Fibroblast of skin of left biceps (primary cell): ENCODE data around the gene PLA2G4C.

Experiments used
- DNase-seq, 2 experiments: peaks; one replicate each; pipeline ENCODE4 v3.0.0-alpha.2; 2013; ENCODE audit warnings: low read depth in 2 of 2

PLA2G4C gene

DNA sequence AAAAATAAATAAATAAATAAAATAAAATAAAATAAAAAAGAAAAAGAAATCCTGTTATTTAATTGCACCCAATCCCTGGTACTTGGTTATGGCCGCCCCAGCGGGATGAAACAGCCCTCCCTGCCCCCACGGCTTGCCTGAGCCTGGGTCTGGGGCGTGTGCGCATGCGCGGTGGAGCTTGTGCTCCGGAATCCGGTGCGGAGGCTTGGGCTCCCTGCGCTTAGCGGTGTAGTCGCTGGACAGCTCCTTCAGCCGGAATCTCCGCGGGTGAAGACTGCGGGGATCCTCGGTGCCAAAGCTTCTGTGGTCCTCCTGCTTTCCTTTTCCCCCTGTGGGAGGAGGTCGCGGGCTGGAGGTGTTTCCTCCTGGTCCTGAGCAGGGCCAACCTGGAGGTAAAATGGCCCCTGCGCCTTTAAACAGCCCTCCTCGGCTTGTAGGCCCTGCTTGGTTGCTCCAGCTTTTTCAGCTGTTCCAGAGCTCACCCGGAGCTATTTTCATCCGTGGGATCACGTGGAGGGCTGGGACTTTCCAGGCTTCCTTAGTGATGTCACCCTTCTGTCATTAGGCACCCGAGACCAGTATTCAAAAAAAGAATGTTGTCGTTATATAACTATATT is at the start of gene PLA2G4C:
Gene PLA2G4C (minus strand): TSS at position 468 of the 617 bp plus-strand sequence. CDS start 4,288 bp downstream, outside the sequence.
- peak; percentile 53 to 60 for DNase-seq

- no peak for DNase-seq
These were observed 47.7 kb upstream of the PLA2G4C start for GRCh38 chr19:48158210-48158790.

DNA sequence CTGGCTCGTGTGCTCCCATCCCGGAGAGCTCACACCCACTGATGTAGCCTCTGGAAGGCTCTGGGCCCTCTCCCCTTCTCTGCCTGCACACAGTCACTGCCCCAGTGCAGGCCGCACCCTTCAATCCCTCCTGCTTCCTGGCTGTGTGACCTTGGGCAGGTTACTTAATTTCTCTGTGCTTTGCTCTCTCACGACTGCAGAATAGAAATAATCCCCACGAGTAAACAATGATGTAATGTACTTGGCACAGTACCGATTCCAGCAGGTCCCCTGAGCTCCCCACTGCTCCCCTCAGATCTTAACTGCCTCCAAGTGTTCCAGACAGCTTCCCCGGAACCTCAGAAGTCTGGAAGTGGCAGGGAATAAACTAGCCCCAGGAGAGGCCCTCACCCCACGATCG is 43.4 kb upstream of the PLA2G4C start:
- no peak for DNase-seq

- DNase-seq = peak; percentile 10 to 11
These were observed 41.9 kb upstream of the PLA2G4C start for GRCh38 chr19:48152551-48152950.

DNA sequence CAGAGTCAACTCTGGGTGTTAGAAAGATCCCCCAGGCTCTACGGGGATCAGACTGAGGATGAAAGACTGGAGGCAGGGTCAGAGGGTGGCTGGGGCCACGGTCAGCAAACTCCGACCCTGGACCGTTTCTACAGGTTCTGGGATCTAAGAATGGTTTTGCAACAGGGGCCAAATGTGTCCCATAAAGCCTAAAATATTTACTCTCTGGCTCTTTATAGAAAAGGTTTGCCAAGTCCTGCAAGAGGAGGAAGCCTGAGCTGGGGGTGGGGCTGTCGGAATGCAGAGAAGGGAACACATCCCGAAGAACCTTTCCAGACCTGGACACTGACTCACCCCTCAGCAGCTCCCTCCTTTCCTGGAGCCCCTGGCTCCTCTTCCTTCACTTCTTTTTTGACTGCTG is 38.8 kb upstream of the PLA2G4C start:
- no peak for DNase-seq

- DNase-seq = no peak
These were observed 38.0 kb upstream of the PLA2G4C start for GRCh38 chr19:48148576-48148975.

DNA sequence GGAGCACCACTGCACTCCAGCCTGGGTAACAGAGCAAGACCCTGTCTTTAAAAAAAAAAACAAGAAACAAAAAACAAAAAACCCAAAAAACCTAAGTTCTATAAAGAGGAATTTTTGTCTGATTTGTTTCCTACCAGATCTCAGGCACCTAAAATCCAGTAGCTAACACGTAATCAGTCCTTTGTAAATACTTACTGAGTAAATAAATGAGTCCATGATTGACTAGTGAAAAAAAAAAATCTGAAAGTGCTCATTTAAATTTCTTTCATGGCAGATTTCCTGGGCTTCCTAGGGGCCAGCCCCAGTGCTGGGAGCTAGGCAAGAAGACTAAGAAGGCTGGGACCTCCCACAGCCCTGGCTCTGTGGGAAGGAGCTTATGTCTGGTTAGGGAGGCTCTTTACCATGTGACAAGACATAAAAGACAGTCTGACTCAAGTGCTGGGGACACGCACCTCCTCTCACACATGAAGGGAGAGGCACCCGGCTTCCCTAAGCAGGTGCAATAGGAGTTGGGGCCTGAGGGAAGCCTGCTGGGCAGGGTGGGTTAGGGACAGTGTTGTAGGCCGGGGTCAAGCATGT is 37.1 kb upstream of the PLA2G4C start:
- no peak for DNase-seq

DNA sequence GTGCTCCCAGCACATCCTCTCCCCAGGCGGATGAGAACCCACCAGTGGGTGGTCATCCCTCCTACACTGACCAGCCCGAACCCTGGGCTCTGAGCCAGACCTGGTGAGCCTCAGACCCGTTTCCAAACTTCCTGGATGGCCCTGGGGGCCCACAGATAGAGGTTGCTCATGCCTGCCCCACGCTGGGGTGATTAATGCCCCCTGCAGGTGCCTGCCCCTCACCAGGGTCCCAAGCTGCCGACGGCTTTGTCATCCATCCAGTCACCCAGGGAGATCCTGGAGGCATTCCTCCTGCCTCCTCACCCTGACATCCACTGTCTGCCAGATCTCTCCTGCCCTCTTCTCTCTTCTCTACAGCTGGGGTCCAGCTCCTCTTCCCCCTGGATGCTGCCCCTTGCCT is 28.4 kb upstream of the PLA2G4C start:
- no peak for DNase-seq

DNA sequence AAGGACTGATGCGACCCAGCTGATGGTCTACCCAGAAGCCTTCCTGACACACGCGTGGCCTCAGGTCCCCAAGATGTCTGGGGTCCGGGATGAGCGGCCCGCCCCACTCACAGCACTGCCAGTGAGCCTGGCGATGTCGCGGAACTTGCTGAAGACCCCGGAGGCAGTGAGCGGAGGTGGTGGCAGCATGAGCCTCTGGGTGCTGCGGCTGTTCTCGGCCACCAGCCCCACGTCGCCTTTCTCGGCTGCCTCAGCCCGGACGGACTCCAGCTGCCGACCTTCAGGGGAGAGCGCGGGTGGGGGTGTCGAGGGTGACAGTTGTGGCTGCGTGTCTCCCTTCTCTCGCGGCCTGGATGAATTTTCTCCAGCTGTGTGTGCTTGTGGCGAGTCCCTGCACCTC is 26.8 kb upstream of the PLA2G4C start:
- no peak for DNase-seq

GRCh38 chr19:48136547-48136946 is 25.9 kb upstream of the PLA2G4C start:
- DNase-seq = no peak

DNA sequence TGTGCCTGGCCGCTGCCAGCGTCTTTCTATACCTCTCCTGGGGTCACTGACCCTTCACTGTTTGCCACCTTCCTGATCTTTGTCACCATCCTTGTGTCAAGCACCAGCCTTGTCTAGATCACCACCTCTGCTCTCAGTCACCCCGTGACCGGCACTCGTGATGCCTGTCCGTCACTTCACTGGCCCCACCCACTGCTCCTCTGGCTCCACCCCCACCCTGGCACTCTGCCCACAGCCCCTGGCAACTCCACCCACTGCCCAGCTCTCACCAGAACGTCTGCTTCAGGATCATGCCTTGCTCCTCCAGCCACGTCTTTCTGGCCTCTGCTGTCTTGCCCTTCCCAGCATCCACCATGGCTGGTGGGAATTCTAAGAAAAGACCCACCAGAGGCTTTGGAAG is 24.8 kb upstream of the PLA2G4C start:
- no peak for DNase-seq

GRCh38 chr19:48133094-48133493 is 22.5 kb upstream of the PLA2G4C start:
- DNase-seq = no peak

- no peak for DNase-seq
These were observed 16.9 kb upstream of the PLA2G4C start for GRCh38 chr19:48127561-48127960.

- DNase-seq = peak in 1 of 2 experiments; percentile 8
These were observed 13.5 kb upstream of the PLA2G4C start for GRCh38 chr19:48123907-48124651.

DNA sequence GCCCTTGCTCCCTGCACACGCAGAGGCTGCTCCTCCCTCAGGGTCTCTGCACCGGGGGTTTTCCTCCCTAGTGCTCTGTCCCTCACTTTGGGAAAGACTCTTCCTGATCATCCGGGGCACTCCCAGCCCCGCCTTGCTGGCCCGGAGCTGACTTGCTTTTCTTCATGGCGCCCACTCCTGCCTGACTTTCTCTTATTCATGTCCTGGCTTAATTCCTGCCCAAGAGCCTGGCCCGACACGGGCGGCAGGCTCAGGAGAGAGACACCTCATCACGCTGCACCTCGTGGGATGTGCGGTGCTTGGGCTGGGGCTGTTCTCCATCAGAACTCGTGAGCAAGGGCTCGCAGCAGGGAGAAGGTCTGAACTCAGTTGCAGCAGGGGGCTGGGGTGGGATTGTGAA is 11.8 kb upstream of the PLA2G4C start:
- no peak for DNase-seq

- no peak for DNase-seq
These were observed 11.3 kb upstream of the PLA2G4C start for GRCh38 chr19:48121909-48122371.

- no peak for DNase-seq
These were observed 10.4 kb upstream of the PLA2G4C start for GRCh38 chr19:48121066-48121465.

DNA sequence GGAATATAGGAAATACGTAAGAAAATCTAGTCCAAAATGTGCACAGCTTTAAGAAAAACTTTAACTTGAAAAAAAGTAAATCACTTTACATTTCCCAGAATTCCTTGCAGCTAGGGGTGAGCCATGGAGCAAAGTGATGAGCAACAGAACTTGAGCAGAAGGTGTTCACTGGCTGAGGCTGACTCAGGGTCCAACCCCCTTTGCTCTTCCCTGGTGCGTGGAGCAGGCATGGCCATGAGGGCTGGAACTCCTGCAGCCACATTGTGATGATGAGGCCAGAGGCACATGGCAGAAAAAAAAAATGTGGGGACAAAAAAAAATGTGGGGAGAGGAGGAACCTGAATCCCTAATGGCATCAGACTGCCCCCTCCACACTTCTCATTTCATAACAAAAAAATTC is 9.9 kb upstream of the PLA2G4C start:
- DNase-seq = no peak

DNA sequence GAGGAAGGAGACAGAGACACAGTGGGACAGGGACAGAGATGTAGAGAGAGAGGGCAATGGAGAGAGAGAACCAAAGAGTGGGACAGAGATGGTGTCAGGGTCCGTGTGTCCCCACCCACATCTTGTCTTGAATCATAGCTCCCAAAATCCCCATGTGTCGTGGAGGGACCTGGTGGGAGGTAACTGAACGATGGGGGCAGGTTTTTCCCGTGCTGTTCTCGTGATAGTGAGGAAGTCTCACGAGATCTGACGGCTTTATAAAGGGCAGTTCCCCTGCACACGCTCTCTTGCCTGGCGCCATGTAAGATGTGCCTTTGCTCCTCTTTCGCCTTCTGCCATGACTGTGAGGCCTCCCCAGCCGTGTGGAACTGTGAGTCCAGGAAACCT is 7.5 kb upstream of the PLA2G4C start:
- DNase-seq = no peak

DNA sequence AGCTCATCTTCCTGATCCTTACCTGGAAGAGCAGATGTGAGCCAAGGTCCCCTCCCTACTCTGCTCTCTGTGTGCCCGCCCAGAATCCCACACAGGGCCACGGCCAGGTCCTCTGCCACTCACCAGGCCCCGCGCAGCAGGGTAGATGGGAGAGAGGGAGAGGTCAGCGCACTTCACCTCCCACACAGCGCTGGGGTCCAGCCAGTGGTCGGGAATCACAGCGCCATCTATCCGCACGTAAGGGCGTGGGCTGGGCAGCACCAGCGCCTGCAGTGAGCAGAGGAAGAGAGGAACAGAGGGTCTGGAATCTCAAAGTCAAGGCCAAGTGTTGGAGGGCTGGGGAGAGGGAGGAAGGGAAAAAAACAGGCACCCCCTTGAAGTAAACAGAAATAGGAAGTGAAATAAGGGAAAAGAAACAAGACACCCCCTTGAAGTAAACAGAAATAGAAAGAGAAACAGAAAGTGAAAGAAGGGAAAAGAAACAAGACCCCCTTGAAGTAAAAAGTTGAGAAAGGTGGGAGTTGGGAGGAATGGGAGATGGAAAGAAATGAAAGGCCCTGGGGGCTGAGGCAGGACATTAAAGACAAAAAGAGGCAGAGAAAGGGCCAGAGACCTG is 7.0 kb upstream of the PLA2G4C start:
- no peak for DNase-seq

GRCh38 chr19:48113190-48113917 is 2.7 kb upstream of the PLA2G4C start:
- no peak for DNase-seq

DNA sequence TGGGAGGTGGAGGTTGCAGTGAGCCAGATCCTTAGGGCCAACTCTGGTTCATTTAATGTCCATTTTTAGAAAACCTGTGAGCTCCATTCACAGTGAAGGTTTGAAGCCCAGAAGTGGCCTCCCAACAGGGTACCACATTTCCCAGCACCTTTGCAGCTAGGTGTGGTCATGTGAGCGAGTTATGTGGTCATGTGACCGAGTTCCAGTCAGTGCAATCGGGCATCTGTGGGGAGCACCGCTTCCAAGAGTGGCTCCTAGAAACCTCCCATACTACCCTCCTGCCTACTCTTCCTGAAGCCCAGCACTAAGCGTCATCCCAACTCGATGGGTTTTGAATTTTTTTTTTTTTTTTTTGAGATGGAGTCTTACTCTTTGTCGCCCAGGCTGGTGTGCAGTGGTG is 663 bp upstream of the PLA2G4C start:
- no peak for DNase-seq
